Trophoblast cell (in vitro differentiated cells and primary cell): ENCODE measurements around the gene VWA8.

Experiments used
- DNase-seq, 2 donors: peaks; one replicate each; pipeline ENCODE4 v3.0.0-alpha.2; 2016
- H2AFZ ChIP-seq: 2 replicates; pipeline ENCODE4 v1.6.1; 2013; ENCODE audit warnings: low read length, moderate library complexity, mild to moderate bottlenecking; ENCODE audit not compliant: insufficient read depth, poor library complexity
- H2AK5ac ChIP-seq: 2 replicates; pipeline ENCODE4 v1.6.1; 2013; ENCODE audit warnings: mild to moderate bottlenecking, low read length
- H2BK120ac ChIP-seq: 2 replicates; pipeline ENCODE4 v1.6.1; 2013; ENCODE audit warnings: low read length, mild to moderate bottlenecking, moderate library complexity; ENCODE audit not compliant: insufficient read depth, poor library complexity
- H2BK12ac ChIP-seq: 2 replicates; pipeline ENCODE4 v1.6.1; 2013; ENCODE audit warnings: mild to moderate bottlenecking, low read length, moderate library complexity
- H2BK5ac ChIP-seq: 2 replicates; pipeline ENCODE4 v1.6.1; 2013; ENCODE audit warnings: low read length, low read depth, moderate library complexity, mild to moderate bottlenecking; ENCODE audit not compliant: poor library complexity
- H3K14ac ChIP-seq: 2 replicates; pipeline ENCODE4 v1.6.1; 2013; ENCODE audit warnings: mild to moderate bottlenecking, low read length
- H3K18ac ChIP-seq: 2 replicates; pipeline ENCODE4 v1.6.1; 2013; ENCODE audit warnings: mild to moderate bottlenecking, low read length
- H3K23ac ChIP-seq: 2 replicates; pipeline ENCODE4 v1.6.1; 2013; ENCODE audit warnings: low read length
- H3K27ac ChIP-seq: 2 replicates; pipeline ENCODE4 v1.5.1; 2013; ENCODE audit warnings: low read depth, mild to moderate bottlenecking, inconsistent platforms, low read length, moderate library complexity
- H3K27me3 ChIP-seq: 2 replicates; pipeline ENCODE4 v1.6.1; 2013; ENCODE audit warnings: inconsistent platforms, mild to moderate bottlenecking, low read length, moderate library complexity; ENCODE audit not compliant: insufficient read depth
- H3K36me3 ChIP-seq, 2 experiments: 1 replicate in 1 of 2; 2 replicates in 1 of 2; pipeline ENCODE4 v1.6.1; 2013; ENCODE audit warnings: low read length in 2 of 2, mild to moderate bottlenecking in 2 of 2, moderate library complexity in 1 of 2; ENCODE audit not compliant: insufficient read depth in 2 of 2, control insufficient read depth in 1 of 2
- H3K4ac ChIP-seq: 2 replicates; pipeline ENCODE4 v1.6.1; 2013; ENCODE audit warnings: low read depth, mild to moderate bottlenecking, low read length, moderate library complexity
- H3K4me1 ChIP-seq, 2 experiments: 1 replicate in 1 of 2; 2 replicates in 1 of 2; pipeline ENCODE4 v1.6.1; 2013; ENCODE audit warnings: low read length in 2 of 2, mild to moderate bottlenecking in 2 of 2, moderate library complexity in 1 of 2; ENCODE audit not compliant: insufficient read depth in 2 of 2, control insufficient read depth in 1 of 2
- H3K4me2 ChIP-seq: 2 replicates; pipeline ENCODE4 v1.6.1; 2013; ENCODE audit warnings: inconsistent platforms, mild to moderate bottlenecking, low read length, moderate library complexity
- H3K4me3 ChIP-seq: 2 replicates; pipeline ENCODE4 v1.5.1; 2013; ENCODE audit warnings: mild to moderate bottlenecking, low read depth, low read length, inconsistent platforms
- H3K79me1 ChIP-seq: one replicate; pipeline ENCODE4 v1.6.1; 2013; ENCODE audit warnings: low read length
- H3K79me2 ChIP-seq: 2 replicates; pipeline ENCODE4 v1.6.1; 2013; ENCODE audit warnings: low read length, mild to moderate bottlenecking; ENCODE audit not compliant: control insufficient read depth, insufficient read depth, poor library complexity
- H3K9ac ChIP-seq: 2 replicates; pipeline ENCODE4 v1.6.1; 2013; ENCODE audit warnings: mild to moderate bottlenecking, low read length
- H3K9me3 ChIP-seq: 2 replicates; pipeline ENCODE4 v1.6.1; 2013; ENCODE audit warnings: low read depth, mild to moderate bottlenecking, control low read depth, inconsistent platforms, low read length; ENCODE audit not compliant: insufficient read depth
- H4K12ac ChIP-seq: 2 replicates; pipeline ENCODE4 v1.6.1; 2013; ENCODE audit warnings: low read depth, mild to moderate bottlenecking, low read length, moderate library complexity
- H4K8ac ChIP-seq: 2 replicates; pipeline ENCODE4 v1.6.1; 2013; ENCODE audit warnings: low read depth, mild to moderate bottlenecking, low read length, moderate library complexity
- H4K91ac ChIP-seq: one replicate; pipeline ENCODE4 v1.6.1; 2013; ENCODE audit warnings: low read depth, mild to moderate bottlenecking, low read length, moderate library complexity
- WGBS: extraction: QIAGEN DNeasy Blood & Tissue Kit; methylation state at CpG from one replicate; pipeline ENCODE4 v1.1.7; 2013; ENCODE audit warnings: missing lambda C conversion rate; ENCODE audit not compliant: insufficient read length, insufficient coverage; ENCODE audit errors: extremely low coverage; 5-methylcytosine and 5-hydroxymethylcytosine counted together

VWA8 gene

DNA sequence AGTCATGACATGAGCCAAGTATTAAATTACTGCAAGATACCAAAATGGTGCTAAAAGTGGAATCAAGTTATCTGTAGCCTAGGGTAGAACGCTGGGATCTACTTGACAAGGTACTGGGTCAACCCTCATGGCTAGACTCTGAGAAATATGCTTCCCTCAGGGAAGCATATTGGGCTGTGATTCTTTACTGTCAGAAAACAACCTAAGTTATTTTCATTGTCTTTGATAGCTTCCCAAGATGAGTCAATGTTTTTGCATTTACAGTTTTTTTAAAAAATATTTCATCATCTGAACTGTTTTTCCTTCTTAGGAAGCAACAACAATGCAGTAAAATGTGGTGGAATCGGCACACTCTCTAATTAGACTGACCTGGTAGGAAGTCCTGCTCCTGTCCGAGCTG lies 285.6 kb downstream of the VWA8 start:
- Histone ChIP-seq H3K4ac (no peak overlapping the region), H2BK5ac (no peak overlapping the region), H3K9me3 (no peaks in the 10 kb centered on the region), H4K12ac (no peak overlapping the region), H4K91ac (no peak overlapping the region), H2BK120ac (no peak overlapping the region), H3K36me3 (no peaks in the 10 kb centered on the region), H2AK5ac (no peak overlapping the region), H2AFZ (no peak overlapping the region), H3K4me2 (no peak overlapping the region), H3K4me1 (no peaks in the 10 kb centered on the region), H3K23ac (no peak overlapping the region), H3K27ac (no peak overlapping the region), H3K9ac (no peak overlapping the region), H3K79me2 (no peaks in the 10 kb centered on the region), H2BK12ac (no peak overlapping the region), H3K4me3 (no peak overlapping the region), H4K8ac (no peak overlapping the region), H3K79me1 (no peaks in the 10 kb centered on the region), H3K18ac (no peak overlapping the region), H3K14ac (no peak overlapping the region), H3K27me3 (no peaks in the 10 kb centered on the region)
- WGBS: no CpG with 5 or more reads among the region's 3 CpGs
- peak; percentile 41 to 77 for DNase-seq

DNA sequence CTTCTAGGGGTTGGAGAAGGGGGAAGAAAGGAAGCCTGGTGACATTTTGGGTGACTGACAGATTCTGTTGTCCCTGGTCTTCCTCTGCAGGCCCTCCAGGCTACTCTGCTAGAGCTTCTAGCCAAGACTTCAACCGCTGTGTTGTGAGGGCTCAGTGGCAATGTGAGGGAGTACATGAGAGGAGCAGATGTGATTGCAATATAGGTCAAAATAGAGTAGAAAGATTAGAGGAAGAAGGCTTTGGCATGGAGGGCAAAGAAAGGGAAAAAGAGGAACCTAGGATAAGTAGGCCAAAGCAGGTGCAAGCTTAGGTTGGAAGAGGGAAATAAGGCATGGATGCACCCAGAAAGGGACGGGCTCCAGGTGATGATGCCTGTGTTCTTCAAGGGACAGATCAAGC lies 286.7 kb downstream of the VWA8 start:
- Histone ChIP-seq H3K9me3 (no peaks in the 10 kb centered on the region), H3K79me1 (no peaks in the 10 kb centered on the region), H4K8ac (no peak overlapping the region), H3K27me3 (no peaks in the 10 kb centered on the region), H3K27ac (no peak overlapping the region), H2AK5ac (no peak overlapping the region), H3K4me1 (no peaks in the 10 kb centered on the region), H3K14ac (no peak overlapping the region), H4K91ac (no peak overlapping the region), H3K18ac (no peak overlapping the region), H3K23ac (no peak overlapping the region), H3K4me3 (no peak overlapping the region), H4K12ac (no peak overlapping the region), H3K9ac (no peak overlapping the region), H2AFZ (no peak overlapping the region), H3K4ac (no peak overlapping the region), H2BK12ac (no peak overlapping the region), H3K79me2 (no peaks in the 10 kb centered on the region), H3K36me3 (no peaks in the 10 kb centered on the region), H2BK5ac (no peak overlapping the region), H3K4me2 (no peak overlapping the region), H2BK120ac (no peak overlapping the region)
- DNase-seq: no peak
- no CpG with 5 or more reads among the region's 2 CpGs for WGBS

DNA sequence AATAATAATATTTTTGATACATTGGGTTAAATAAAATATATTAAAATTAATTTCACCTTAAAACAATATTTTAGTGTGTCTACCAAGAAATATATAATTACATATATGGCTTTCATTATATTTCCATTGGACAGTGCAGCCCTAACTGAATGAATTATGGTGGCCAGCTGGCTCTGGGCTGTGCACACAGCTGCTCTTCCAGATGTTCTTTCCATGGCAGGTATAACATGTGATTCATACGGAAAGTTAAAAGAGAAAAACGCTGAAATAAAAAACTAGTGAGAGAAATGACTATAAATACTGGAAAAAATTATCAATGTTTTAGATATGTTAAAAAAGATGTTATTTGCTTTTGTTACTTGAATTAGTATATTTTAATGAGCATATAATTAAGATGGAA lies 287.3 kb downstream of the VWA8 start:
- H3K4ac ChIP-seq: no peak overlapping the region
- H3K4me2 ChIP-seq: no peak overlapping the region
- no peak overlapping the region for H3K23ac ChIP-seq
- no peaks in the 10 kb centered on the region for H3K9me3 ChIP-seq
- no peaks in the 10 kb centered on the region for H3K79me2 ChIP-seq
- H3K18ac ChIP-seq: no peak overlapping the region
- H3K27me3 ChIP-seq: no peaks in the 10 kb centered on the region
- no peak for DNase-seq
- H4K8ac ChIP-seq: no peak overlapping the region
- no peak overlapping the region for H3K9ac ChIP-seq
- H2BK120ac ChIP-seq: no peak overlapping the region
- H3K36me3 ChIP-seq: no peaks in the 10 kb centered on the region
- H3K4me3 ChIP-seq: no peak overlapping the region
- H3K4me1 ChIP-seq: no peaks in the 10 kb centered on the region
- no peak overlapping the region for H2AK5ac ChIP-seq
- no peak overlapping the region for H4K91ac ChIP-seq
- no peak overlapping the region for H3K14ac ChIP-seq
- no peak overlapping the region for H2BK12ac ChIP-seq
- H3K27ac ChIP-seq: no peak overlapping the region
- no peaks in the 10 kb centered on the region for H3K79me1 ChIP-seq
- no peak overlapping the region for H2BK5ac ChIP-seq
- H4K12ac ChIP-seq: no peak overlapping the region
- no peak overlapping the region for H2AFZ ChIP-seq
- no CpG with 5 or more reads among the region's 2 CpGs for WGBS

DNA sequence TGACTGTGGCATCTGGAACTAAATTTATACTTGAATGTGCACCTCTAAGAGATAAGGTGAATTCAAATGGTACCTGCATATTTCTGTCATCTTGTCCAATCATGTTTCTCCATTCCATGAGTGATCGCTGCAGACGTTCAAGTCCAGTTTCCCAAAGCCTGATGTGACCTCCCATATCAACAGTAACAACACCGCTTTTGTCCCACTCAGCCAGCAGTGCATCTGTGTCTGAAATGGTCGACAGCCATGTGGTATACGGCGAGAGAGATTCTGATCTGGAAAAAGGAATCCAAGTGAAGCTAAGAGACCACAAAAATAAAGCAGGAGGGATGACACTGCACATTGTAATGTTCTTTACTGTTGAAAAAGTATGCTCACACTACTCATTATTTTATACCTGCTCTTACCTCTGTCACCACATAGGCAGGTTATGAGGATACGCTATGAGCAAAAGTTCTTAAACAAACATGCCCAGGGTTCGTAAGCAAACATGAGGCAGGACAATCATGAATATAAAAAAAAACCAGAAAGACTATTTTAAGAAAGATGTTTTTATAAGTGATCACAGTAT lies 290.0 kb downstream of the VWA8 start:
- Histone ChIP-seq H3K27ac (no peak overlapping the region), H3K18ac (no peak overlapping the region), H3K9ac (no peak overlapping the region), H2BK12ac (no peak overlapping the region), H3K4me1 (no peaks in the 10 kb centered on the region), H3K36me3 (no peaks in the 10 kb centered on the region), H3K4me3 (no peak overlapping the region), H2BK5ac (no peak overlapping the region), H3K4ac (no peak overlapping the region), H4K8ac (no peak overlapping the region), H2AFZ (no peak overlapping the region), H3K79me2 (no peaks in the 10 kb centered on the region), H4K12ac (no peak overlapping the region), H3K79me1 (no peaks in the 10 kb centered on the region), H3K14ac (no peak overlapping the region), H3K27me3 (no peaks in the 10 kb centered on the region), H2AK5ac (no peak overlapping the region), H3K4me2 (no peak overlapping the region), H4K91ac (no peak overlapping the region), H3K9me3 (no peaks in the 10 kb centered on the region), H2BK120ac (no peak overlapping the region), H3K23ac (no peak overlapping the region)
- DNase-seq: peak; percentile 34 to 71
- no CpG with 5 or more reads among the region's 8 CpGs for WGBS
